ENCODE measurements around the gene ZNF618.
"Not testable (repeated sequence)": the region's sequence is repeated elsewhere in the genome, so short reads cannot be mapped to it uniquely, and the experiment has no call there.

The ZNF618 gene

DNA sequence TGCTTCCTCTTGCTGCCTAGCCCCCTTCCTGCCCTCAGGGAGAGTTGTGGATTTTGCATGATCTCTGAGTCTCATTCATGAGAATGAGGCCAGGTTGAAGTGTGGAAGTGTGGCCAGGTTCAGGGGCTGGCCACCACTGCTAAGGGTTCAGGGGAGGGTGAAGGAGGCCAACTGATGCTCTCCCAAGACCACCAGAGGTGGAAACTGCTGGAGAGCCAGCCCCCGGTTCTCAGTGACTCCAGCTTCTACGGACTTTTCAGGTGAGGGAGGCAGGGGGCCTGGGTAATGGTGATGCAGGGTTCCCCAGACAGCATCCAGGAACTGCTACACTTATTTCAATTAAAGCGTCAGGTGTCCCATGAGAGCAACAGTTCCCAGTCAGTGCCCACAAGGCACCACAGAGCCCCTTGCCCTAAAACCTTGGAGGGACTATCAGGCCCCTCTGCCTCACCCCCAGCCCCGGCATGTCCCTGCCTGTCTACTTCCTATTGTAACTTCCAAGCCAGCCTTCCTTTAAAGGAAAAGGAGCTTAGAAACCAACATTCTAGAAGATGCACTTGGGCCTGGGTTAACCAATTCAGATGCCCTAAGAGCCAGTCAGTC, 151.9 kb downstream of the ZNF618 start:
- peak; percentile 29 for DNase-seq

DNA sequence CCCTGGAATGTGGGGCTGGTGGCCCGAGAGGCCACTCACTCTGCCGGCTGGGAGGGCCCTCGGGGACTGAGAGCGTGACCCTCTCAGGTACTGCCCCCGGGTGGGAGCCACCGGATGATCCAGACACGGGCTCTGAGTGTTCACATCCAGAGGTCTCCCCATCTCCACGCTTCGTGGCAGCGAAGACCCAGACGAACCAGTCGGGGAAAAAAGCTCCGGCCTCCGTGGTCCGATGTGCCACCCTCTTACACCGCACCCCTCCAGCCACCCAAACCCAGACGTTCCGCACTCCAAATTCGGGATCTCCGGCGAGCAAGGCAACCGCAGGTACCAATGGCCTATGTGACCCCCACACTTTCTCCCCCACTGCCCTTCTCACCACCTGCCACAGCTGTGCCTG, 152.5 kb downstream of the ZNF618 start:
- DNase-seq = peak; percentile 36

DNA sequence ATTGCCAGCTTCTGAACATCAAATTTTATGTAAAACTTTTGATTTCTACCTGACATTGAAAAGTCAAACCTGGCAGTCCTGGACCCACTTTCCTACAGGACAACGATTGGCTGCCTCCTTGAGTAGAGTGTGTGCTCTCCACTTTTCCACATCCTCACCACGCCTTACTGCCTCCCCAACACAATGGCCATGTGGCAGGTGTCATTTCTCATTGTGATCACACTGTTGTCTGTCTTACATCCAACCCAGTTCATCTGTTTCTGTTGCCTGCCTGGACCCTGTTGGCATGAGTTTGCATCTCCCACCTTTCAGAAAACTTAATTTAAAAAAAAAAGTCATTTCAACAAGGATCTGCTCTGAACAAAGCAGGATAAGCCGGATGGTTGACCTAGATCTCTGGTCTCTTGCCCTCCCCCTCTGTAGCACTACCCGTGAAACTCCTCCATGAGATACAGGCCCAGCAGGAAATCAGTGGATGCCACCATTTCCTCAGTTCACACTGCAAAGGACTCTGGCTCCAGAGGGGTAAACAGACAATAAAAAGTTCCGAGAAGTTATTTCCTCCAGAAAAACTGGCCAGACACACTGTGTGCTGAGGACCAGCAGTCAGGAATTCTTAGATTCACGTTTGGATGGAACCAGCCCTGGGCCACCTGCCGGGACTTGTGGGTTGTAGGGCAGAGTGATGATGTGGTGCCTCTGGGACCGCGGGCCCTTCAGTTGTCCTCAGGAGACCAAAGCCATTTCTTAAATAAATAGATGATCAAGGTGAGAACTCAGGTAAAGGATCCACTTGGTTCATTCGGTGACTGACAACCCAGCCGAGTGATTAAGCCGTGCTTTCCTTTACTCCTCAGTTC, 153.4 kb downstream of the ZNF618 start:
- DNase-seq = peak; percentile 20

DNA sequence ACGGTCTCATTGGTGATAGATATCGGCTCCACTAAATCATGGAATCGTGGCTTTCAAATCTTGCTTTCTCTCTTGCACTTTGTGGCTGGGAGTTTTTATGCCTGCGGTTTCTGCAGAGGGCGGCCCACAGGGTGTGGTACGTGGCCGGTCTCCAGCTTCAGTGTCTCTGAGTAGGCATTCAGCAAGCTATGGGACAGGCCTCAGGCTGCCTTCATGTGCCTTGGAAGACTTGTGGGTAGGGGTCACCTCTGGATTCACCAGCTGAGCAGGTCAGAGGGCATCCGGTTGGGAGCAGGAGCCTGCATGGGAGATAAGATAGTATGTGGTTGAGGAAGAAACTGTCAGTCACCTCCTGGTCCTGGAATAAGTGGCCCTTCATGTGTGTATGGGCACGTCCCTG, 154.3 kb downstream of the ZNF618 start:
- DNase-seq = peak; percentile 39

DNA sequence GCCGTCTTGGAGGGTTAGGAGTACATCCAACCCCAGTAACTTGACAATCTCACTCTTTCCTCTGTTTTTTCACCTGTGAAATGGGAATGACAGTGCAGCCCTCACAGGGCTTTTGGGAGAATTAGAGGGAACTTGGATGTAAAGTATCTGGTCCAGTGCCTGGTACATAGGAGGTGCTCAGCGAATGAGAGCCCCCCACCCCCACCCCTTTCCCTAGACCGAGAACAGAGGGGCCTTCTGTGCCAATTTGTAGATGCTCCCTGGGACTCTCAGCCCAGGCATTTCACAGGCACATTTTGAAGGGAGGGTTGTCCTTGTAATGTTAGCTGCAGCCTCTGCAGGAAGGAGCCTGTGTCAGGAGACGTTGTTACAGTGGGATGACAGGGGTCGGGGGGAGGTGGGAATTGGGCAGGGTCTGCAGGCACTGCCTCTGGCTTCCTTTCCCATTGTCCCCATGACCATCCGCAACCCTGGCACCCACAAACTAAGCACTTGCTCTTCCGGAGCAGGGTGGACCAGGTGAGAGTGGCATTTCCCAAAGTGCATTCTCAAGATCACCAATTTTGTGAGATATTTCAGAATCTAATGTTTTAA, 155.0 kb downstream of the ZNF618 start:
- DNase-seq = peak; percentile 31

DNA sequence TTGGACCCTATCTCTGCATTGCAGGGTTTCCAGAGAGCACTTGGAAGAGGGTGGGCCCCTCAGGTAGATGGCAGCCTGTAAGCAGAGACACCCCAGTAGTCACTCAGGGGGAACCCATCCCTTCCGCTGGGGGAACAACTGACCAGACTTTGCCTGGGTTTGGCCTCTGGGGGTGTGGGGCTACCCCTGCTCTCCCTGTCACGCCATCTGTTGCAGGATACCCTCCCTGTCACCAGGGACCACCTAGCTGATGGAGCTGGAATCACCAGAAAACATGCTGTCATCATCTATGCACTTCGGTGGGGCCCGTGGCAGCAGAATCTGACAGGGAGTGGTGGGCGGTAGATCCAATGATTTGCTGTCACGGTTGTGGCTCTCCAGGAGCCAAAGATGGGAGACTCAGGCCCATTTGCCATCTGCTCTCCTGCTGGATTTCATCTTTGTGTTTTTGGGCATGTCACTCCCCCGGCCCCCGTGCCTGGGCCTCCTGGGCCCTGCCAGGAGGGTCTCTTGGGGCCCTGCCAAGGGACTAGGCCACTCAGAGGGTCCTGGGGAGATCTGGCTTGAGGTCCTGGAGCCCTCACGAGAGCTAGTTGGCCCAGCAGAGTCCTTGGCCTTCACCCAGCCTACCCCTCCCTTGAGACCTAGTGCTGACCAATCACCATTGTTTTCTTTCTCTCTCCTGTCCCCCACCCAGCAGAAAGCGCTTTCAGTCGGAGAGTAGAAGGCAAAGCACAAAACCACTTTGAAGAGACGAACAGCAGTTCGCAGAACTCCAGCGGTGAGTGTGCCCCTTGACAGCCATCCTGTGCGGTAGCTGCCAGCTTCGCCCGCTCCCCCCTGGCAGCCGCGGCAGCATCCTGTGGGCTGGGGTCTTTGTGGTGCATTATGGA, 156.1 kb downstream of the ZNF618 start:
- DNase-seq = peak; percentile 29

DNA sequence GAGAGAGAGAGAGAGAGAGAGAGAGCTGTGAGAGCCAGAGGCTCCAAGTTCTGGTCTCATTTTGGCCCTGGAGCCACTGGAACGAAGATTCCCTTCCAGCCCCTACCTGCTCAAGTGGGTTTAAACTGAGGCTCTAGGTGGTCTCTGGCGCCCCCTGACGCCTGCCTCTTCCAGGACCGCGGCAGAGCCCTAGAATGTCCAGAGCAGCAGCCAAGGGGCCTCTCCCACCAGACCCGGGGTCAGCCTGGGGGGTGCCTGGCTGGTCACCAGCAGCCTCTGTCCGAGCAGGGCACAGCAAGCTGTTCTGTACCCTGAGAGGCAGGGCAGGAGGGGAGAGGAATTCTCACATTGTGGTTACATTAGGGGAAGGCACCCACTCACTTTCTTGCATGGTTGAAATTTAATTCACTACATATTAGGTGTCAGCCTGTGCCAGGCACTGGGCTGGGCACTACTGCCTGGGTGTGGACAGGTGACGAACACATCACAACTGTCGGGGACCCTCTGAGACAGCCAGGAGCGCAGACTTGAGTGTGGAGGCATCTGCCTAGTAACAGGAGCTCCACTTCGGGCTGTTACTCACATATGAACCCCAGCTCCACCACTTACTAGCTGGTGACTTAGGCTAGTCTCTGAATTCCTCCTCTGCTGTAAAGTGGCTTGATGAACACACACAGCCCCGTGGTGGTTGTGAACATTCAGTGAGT, 157.4 kb downstream of the ZNF618 start:
- peak; percentile 74 for DNase-seq

DNA sequence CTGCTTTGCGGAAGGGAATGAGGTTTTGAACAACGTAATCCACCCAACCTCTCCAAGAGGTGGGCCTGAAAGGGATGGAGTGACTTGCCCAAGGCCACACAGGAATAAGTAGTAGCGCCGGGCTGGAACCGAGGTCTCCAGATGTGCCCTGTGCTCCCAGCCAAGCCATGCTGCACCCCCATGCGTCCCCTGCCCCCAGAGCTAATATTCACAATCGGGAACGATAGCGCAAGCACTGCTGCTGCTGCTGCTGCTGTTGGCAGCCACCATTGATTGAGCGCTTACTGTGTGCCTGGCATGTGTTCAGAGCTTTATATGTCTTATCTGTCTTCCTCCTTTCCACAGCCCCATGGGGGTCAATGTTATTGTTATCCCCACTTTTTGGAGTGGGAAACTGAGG, 158.1 kb downstream of the ZNF618 start:
- no peak for DNase-seq

DNA sequence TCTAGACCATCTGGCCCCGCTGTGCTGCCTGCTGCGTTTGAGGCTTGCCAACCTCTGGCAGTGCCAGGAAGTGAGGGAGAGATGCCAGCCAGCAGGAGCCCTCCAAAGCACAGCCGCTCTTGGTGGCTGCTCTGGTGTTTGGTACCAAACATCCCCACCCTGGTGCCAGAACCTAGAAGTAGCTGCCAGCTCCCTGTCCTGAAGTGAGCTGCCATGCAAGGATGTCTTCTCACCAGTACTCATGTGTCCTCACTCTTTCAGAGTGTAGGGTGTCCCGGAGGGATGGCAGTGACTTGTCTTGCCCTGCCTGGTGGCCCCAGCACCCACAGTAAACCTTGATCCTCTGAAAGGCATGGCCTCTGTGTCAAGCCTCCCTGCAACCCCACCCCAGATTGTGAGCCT, 158.6 kb downstream of the ZNF618 start:
- peak; percentile 36 for DNase-seq

DNA sequence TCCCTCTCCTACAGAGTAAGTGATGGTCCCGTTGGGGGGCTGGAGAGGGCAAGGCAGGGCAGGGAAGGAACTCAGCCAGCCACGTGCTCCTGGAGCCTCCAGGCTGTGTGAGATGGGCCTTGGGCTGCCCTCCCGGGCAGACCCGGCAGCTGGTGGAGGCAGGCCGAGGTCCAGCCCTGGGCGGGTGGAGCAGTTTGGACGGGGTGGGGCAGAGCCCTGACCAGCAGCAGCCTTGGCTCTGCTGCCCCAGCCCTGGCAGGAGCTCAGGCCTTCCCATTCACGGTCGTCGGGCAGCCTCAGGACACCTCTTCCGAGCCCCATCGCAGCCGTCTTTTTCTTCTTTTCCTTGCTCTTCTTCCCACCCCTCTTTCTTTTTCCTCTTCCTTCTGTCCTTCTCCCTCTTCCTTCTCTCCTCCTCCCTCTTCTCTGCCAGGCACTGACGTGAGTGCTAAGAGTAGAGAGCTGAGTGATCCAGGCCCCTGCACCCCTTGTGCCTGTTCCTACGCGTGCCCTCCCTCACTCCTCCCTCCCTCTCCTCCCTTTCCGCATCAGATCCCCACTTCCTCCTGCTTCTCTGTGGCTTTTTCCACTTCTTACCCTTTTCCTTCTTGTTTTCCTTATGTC, 159.2 kb downstream of the ZNF618 start:
- peak; percentile 26 for DNase-seq

DNA sequence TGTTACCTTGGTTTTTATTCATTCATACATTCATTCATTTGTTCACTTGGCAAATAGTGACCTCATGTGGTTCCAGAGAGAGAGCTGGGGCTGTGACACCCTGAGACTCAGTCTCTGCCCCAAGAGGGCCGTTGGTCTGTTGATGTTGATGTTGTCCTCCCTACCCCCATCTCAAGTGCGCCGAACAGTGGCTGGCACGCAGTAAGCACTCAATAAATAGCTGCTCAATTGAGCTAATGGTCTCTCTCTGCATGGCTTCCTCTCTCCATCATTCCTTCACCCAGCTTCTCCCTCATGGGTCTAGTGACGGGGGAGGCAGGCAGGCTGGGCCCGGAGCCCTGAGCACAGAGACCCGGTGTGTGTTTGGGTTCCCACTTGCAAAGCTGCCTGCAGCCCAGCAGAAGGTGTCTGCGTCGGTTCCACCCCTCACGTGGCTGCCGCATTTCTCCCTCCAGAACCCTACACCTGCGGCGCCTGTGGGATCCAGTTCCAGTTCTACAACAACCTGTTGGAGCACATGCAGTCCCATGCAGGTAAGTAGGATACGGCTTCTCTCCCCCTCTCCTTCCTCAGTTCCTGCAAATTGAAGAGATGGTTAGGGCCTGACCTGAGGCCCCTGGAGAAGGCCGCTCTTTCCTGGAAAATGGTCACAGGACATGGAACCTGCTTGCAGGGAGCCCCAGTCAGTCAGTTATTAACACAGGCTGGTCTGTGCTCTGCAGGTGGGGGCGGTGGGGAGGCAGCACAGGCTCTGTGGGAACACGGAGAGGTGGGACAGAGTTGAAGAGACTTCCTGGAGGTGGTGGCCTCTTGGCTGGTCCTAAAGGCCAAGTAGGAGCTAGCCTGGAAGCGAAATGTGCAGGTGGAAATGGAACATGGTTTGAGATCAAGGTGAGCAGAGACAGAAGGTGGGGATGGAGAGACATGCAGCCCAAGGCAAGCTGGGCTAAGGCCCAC, 160.0 kb downstream of the ZNF618 start:
- no peak for DNase-seq

DNA sequence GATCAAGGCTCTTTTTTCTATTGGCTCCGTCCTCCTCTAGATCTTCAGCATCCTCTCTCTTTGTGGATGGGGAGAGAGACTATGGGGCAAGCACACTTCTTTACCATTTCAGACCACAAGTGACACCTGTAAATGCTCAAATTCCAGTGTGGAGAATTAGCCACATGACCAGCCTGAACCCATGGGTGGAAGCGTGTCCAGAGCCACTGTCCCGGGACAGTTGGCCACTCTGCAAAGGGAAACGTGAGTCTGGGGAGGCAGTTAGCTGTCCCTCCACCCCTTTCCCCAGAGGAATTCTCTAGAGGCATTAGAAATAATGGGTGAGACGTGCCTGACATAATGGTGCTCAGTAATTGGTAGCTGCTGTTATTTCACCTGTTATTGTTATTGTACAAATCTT, 161.1 kb downstream of the ZNF618 start:
- no peak for DNase-seq

DNA sequence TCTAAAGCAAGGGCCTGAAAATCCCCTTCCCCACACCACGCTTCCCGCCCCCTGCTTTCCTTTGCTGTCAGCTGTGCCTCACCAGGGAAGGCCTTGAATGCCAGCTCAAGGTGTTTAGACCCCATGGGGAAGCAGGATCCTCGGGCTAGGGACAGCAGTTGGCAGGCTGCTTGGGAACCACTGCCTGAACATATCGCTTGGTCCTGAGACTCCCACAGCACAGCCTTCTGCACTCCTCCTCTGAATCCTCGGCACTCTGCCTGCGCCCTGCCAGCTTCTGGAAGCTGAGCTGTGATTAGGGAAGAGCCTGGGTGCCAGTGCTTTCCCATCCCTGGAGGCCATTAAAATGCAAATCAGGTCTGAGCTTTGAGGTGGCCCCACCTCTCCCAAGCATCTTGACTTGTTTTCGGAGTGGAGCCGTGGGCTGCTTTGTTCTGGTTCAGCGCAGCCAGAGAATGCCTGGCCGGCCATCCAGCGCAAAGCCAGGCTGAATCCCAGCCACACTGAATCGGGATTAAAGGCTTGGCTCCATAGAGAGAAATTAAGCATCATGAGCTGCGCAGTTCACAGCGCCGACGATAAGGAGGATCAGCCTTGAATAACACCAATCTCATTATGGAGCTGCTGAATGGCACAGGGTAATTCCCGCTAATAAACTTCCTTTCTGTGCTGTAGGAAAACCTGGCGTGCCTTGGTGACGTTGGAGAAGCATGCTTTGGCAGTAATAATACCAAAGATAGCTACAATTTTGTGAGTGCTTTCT, 162.0 kb downstream of the ZNF618 start:
- DNase-seq = peak; percentile 34

DNA sequence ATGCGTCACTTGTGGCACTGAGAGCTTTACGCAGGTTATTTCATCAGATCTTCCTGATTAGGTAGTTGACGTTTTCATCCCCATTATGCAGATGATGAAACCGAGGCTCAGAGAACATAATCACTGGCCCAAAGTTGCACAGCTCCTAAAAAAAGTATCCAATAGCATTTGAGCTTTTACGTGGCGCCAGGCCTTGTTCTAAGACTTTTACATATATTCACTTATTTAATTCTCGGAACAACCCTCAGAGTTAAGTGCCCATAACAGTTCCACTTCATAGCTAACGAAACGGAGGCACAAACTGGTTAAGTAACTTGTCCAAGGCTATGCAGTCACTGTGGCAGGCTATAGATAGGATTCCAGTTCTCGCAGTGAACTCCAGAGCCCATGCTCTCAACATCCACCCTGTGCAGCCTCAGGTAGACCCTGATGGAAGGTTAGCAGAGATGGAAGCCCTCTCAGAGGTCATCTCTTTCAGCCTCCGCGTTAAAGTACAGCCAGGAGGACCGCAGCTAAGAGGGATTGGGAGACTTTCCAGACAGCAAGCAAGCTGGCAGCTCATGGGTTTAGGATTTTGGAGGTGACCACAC, 162.7 kb downstream of the ZNF618 start:
- DNase-seq = peak; percentile 32

DNA sequence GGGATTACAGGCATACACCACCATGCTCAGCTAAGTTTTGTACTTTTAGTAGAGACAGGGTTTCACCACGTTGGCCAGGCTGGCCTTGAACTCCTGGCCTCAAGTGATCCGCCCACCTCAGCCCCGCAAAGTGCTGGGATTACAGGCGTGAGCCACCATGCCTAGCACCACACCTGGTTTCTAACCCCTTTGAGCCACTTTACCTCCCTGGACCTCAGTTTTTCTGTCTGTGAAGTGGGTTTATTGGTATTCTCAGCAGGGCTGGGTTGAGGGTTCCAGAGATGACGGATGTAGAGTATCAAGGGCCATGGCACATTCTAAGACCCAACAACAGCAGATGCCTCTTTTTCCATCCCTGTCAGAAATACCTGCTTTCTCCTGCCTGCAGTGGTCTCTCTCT, 163.4 kb downstream of the ZNF618 start:
- DNase-seq = no peak

DNA sequence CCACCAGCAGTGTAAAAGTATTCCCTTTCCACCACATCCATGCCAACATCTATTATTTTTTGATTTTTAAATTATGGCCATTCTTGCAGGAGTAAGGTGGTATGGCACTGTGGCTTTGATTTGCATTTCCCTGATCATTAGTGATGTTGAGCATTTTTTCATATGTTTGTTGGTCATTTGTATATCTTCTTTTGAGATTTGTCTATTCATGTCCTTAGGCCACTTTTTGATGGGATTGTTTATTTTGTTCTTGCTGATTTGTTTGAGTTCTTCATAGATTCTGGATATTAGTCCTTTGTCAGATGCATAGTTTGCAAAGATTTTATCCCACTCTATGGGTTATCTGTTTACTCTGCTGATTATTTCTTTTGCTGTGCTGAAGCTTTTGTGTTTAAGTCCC, 167.6 kb downstream of the ZNF618 start:
- not testable (repeated sequence) for DNase-seq

DNA sequence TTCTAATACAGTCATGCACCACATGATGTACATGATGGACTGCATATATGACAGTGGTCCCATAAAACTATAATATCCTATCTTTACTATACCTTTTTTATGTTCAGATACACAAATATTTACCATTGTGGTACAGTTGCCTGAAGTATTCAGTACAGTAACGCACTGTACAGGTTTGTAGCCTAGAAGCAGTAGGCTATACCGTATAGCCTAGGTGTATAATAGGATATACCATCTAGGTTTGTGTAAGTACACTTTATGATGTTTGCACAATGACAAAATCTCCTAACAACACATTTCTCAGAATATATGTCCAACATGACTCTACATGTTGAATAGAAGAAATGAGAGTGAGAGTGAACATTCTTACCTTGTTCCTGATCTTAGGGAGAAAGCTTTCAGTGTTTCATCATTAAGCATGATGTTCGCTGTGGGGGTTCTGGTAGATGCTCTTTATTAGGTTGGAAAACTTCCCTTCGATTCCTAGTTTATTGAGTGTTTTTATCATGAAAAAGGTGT, 170.2 kb downstream of the ZNF618 start:
- DNase-seq = no peak

DNA sequence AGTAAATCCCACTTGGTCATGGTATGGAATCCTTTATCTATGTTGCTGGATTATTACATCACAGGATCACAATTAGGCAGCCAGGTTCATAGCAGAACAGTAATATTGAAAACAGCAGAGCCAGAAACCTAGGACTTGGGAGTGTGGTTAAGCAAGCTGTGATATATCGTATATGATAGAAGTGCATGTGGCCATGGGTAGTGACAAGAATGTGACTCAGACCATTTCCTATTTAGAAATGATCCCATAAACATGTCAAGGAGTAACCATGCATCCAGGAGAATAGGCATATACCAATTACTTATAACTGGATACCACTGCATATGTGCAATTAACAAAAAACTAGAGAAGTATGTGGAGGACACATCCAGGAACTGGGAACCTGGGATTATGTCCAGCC, 170.8 kb downstream of the ZNF618 start:
- no peak for DNase-seq

DNA sequence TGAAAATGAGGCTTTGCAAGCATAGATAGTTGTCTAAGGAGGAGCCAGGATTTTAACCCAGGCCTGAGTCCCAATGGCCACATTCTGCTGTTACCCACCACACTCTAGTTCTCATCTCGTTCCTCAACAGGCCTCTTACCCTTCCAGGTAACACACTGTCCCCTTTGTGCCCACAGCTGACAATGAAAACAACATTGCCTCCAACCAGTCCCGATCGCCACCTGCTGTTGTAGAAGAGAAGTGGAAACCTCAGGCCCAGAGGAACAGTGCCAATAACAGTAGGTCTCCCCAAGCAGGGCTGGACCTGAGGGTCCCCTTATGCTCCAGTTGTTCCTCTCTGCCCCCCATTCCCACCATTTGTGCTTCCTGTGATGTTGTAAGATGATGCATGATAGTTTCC, 171.6 kb downstream of the ZNF618 start:
- DNase-seq = no peak

Measured in right forelimb (tissue), 1 donor.